HG03571 (cell line): ENCODE results near the gene LRRC23.

Experiments used
- ATAC-seq: cut with Tn5 transposase; IDR thresholded peaks from one replicate; pipeline ENCODE4 v1.9.1; 2021; ENCODE audit not compliant: unreplicated experiment

The LRRC23 gene

DNA sequence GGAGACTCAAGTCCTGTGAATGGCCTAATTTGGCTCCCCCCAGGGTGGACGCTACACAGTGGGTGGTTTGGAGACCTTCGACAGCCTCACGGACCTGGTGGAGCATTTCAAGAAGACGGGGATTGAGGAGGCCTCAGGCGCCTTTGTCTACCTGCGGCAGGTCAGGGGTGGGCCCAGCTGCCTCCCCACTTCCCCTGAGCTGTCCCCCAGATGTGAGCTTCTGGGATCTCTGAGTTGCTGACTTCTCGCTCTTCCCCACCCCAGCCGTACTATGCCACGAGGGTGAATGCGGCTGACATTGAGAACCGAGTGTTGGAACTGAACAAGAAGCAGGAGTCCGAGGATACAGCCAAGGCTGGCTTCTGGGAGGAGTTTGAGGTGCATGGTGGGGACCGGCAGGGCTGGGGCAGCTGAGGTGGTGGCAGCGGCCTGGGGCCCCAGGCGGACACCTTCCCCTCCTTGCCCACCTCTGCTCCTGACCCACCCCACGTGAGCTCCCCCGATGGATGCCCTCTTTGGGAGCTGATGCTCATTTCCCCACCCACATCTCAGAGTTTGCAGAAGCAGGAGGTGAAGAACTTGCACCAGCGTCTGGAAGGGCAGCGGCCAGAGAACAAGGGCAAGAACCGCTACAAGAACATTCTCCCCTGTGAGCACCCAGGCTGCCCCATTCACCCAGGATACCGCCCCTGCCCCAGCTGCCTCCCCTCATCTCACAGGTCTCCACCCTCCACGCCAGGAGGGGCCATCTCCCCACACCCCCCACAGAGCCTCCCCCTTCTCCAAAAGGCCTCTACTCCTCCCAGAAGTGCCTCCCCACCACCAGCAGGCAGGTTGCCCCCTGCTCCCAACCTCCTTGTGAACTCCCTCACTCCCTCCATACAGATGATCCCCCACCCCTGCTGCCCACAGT lies 50.7 kb downstream of the LRRC23 start:
- no peak for ATAC-seq

DNA sequence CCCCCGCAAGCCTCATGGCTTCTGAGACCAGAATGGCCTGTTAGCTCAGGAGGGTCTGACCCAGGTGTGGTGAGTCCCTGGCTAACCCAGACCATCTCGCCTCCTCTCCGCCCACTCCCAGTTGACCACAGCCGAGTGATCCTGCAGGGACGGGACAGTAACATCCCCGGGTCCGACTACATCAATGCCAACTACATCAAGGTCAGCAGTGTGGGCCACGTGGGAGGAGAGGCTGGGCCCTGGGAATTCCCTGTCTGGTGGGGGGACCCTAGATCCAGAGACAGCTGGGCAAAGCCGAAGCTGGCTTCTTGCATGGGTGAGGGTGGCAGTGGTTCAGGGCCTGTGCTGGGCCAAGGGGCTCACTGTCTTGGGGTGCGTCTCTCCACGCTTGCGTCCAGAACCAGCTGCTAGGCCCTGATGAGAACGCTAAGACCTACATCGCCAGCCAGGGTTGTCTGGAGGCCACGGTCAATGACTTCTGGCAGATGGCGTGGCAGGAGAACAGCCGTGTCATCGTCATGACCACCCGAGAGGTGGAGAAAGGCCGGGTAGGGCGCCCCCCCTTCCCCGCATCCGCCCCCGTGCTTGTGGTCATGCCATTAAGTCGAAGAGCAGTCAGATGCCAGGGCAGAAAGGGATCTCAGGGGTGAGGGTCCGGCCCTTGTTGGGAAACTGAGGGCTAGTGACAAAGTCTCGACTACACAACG lies 51.6 kb downstream of the LRRC23 start:
- ATAC-seq = no peak

DNA sequence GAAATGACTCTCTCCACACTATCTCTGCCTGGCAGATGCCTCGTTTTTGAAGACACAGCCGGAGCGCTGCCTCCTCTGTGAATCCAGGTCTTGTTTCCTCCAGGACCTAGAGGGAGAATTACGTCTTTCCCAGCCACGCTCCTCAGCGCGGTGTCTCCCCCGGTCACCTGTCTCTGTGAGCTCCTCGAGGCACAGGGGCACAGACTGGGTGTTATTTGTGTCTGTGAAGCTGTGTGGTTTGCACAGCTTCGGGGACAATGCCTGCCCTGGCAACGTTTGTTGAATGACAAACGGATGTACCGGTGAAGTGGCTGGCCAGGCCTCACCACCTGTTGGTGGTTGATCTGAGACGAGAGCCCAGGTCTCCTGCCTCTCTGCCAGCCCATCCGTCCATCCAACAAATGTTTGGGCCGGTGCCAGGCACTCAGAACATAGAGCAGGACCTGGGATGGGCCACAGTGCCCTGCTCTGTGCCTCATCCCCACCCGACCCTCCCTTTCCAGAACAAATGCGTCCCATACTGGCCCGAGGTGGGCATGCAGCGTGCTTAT lies 52.6 kb downstream of the LRRC23 start:
- no peak for ATAC-seq

DNA sequence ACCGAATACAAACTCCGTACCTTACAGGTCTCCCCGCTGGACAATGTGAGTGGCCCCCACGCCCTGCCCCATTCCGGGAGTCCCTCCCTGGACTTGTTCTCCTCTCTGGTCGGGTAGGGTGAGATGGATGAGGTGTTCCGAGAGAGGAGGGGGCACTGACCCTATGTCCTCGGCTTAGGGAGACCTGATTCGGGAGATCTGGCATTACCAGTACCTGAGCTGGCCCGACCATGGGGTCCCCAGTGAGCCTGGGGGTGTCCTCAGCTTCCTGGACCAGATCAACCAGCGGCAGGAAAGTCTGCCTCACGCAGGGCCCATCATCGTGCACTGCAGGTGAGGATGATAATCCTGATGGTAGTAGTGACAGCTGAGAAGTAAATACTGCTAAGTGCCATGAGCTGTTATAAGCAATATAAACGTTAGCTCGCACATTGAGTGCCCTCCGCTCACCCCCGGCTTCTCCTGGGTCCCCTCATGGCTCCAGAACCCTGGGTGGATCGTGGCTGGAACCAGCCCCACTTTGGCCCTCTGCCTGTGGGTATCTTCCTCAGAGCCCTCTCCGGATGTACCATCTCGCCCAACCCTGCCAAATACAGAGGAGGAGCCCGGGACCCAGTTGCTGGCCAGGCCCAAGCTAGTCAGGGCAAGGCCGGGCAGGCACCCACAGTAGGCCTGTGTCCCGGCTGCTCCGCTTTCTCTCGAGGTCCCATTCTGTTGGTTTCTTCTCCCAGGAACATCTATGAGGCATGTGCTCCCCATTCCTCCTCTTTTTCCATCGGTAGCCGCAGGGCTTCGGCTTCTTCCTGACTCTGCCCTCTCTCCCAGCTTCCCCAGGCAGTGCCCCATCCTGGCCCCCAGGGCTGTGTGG lies 53.4 kb downstream of the LRRC23 start:
- ATAC-seq = no peak

DNA sequence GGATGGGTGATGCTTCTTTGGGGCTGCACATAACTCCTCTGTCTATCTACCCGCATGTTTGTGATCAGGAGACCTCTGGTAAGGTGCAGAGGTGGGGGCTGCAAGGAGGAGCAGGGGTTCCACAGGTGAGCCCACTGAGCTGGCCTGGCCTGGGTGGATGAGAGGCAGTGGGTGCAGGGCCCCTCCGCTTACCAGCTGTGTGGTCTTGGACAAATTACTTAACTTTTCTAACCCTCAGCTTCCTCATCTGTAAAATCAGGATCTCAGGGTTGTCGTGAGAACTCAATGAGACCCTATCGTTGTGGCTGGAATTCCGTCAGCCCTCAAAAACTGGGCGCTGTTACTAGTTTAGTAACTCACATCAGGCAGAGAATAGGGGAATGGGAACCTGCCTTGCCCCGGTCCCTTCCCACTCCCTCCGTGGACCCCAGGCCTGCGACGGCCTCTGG lies 54.0 kb downstream of the LRRC23 start:
- no peak for ATAC-seq

DNA sequence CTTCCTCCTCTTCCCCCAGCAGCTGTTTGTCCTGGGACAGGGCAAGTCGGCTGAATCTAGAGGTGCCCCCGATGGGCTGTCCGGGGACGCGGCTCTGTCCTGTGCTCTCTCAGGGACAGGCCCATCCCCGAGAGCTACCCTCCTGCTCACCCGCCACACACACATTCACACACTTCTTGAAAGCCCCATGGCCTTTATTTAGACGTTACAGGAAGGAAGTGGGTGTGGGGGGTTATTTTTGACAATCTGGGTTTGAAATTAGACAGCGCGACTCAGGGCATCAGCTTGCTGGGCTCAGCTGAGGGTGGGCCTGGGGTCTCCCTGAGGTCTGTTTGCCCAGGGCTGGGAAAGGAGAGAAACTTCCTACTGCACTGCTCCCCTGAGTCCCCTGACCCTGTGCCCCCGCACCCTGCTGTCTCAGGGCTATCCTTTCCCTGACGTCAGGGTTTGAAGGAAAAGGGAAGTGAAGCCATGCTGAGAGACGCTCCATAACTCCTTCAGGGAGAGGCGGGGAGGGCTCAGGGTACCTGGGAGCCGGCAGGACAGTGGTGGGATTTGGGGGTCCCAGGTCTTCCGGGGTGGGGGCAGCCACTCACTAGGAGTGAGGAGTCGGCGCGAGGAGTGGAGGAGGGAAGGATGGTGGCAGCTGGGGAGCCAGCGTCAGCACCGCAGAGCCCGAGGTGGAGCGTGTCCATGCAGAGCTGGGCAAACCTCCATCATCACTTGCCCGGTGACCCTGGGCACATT lies 54.6 kb downstream of the LRRC23 start:
- peak; percentile 44 for ATAC-seq

DNA sequence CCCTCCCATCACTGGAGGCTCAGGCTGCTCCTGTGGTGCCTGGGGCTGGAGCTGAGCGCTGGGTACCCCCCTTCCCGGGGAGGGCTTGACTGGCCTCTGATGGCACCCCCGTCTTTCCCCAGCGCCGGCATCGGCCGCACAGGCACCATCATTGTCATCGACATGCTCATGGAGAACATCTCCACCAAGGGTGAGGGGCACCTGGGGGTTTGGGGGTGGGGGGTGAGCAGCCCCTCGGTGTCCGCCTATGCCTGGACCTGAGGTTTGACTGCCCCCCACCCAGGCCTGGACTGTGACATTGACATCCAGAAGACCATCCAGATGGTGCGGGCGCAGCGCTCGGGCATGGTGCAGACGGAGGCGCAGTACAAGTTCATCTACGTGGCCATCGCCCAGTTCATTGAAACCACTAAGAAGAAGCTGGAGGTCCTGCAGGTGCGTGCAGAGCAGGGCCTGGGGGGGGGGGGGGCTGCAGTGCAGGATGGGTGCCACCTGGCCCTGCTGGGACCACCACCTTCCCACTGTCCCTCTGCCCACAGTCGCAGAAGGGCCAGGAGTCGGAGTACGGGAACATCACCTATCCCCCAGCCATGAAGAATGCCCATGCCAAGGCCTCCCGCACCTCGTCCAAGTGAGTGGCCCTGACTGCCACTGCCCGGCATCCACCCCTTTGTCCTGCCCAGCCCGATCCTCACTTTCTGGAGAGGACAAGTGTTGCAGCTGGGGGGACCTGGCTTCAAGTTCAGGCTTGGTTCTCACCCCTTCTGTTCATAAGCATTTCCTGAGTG lies 55.4 kb downstream of the LRRC23 start:
- no peak for ATAC-seq

DNA sequence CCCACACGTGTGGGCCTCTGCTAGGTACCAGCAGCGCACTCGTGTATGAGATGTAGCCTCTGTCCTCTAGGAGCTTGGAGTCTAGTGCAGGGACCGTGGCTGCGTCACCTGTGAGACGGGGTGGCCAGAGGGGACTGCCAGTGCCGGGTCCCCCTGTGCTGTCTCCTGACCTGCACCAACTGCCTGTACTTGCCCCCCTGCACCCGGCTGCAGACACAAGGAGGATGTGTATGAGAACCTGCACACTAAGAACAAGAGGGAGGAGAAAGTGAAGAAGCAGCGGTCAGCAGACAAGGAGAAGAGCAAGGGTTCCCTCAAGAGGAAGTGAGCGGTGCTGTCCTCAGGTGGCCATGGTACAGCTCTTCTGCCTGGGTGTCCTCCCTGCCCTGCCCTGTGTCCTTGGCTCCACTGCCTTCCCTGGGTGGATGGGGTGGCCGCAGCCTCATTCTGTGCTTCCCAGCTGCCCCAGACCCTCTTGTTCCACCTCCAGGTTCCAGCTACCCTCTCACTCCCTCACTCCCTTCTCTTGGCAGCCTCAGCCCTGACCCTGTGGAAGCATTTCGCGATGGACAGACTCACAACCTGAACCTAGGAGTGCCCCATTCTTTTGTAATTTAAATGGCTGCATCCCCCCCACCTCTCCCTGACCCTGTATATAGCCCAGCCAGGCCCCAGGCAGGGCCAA lies 56.1 kb downstream of the LRRC23 start:
- ATAC-seq = no peak

DNA sequence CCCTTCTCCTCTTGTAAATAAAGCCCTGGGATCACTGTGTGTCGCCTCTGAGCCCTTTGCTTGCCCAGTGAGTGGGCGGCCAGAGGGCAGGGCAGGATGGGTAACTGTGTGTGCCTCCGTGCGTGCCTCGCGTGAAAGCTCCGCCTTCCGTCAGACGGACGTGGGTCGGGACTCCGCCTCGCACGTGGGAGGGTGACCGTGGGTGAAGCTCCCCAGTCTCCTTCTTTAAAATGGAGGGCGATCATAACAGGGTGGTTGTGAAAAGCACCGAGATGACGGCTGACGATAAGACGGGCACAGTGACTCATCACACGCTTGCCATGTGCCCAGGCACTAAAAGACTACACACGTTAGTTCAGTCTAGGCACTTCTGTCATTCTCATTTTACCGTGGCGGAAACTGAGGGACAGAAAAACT lies 56.7 kb downstream of the LRRC23 start:
- no peak for ATAC-seq

DNA sequence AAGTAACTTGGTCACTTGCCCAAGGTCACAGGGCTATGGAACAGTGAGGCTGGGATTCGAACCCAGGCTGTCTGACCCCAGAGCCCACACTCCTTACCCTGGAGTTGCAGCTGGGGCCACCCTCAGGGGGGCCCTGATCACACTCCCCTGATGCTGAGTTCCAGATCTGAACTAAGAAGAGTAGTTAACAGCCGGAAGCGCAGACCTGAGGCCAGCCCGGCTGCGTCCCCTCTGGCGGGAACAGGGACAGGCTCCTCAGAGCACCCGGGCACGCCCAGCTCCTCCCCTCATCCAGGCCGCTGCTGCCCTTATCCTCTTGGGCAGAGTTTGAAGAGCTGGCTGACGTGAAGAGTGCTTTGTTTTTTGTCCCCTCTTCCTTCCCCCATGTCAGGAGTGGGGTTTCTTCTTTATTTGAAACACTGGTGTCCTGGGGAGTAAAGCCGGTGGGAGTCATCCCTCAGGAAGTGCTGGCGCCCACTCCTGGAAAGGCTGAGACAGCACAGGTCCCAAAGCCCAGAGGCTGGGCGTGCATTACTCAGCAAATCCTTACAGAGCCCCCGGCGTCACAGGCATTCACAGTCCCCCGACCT lies 57.2 kb downstream of the LRRC23 start:
- ATAC-seq = no peak

DNA sequence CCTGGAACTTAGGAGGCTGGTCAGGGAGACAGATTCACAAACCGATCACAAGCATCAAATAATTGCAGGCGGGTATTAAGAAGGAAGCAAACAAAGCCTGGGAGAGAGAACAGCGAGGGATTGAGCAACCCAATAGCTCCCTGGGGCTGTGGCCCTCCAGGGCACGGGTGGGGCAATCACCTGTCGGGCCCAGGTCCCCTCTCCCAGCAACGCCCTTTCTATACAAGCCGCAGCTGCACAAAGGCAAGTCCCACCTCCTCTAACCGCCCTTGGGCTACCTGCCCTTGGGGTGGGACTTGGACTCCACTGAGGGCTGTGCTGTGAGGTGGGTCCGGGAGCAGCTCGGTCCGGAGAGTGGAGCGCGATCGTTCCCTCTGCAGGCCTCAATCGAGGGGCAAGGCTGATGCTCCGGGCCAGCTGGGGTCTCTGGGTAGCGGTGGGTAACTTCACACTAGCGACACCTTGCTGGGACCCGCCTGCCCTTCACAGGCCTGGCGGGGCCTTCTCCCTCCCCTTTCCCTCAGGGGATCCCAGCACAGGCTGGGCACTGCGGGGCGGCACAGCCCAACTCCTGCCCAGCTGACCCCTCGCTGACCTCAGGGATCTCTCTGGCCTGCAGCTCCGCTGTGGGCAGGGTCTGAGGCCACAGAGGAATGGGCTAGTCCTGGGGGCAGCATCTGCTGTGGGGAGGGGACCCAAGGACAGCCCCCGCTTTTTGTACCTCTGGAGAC lies 57.8 kb downstream of the LRRC23 start:
- ATAC-seq = no peak

DNA sequence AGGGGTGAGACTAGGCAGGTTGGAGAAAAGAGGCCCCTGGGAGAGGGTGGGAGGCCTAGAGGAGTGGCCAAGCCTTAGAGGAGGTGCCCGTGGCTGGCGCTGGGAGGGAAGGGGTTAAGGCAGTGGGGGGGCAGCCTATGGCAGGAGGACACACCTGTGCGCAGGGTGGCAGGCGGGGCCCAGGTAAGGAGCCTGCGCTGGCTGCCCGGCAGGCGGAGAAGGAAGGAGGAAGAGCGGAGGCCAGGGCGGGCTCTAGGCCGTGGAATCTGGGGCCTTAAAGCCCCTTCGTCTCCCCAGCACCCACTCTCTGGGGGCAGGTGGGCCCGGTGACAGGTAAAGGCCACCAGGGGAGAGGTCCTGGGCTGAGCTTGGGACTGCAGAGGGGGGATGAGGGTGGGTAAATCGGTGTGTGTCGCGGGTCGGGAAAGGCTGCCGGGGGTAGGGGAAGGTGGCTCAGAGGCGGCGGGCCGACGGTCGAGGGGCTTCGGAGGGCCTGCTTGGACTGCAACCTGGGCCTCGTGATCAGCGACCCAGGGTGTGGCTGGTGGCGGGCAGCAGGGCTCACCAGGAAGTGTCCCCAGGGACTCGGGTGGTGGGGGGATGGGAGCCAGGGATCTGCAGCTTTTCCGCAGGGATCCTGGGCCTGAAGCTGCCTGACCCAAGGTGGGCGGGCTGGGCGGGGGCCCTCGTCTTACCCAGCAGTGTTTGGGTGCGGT lies 58.6 kb downstream of the LRRC23 start:
- ATAC-seq = no peak
